GM19025 (cell line): Measurements from ENCODE around the gene PSMB7.
"Not testable (repeated sequence)": the region's sequence is repeated elsewhere in the genome, so short reads cannot be mapped to it uniquely, and the experiment has no call there.

Source experiments
- ATAC-seq: cut with Tn5 transposase; IDR thresholded peaks from one replicate; pipeline ENCODE4 v1.9.1; 2021; ENCODE audit warnings: mild to moderate bottlenecking, low read depth, moderate library complexity; ENCODE audit not compliant: unreplicated experiment

Gene PSMB7

GRCh38 chr9:124444166-124444565 lies 28.9 kb upstream of the PSMB7 start:
- ATAC-seq: no peak

GRCh38 chr9:124443625-124444024 lies 28.4 kb upstream of the PSMB7 start:
- no peak for ATAC-seq

- no peak for ATAC-seq
Observed at GRCh38 chr9:124442826-124443225, 27.6 kb upstream of the PSMB7 start.

- no peak for ATAC-seq
Observed at GRCh38 chr9:124442379-124442778, 27.1 kb upstream of the PSMB7 start.

- ATAC-seq: no peak
Observed at GRCh38 chr9:124441291-124441690, 26.0 kb upstream of the PSMB7 start.

GRCh38 chr9:124440786-124441185 lies 25.5 kb upstream of the PSMB7 start:
- ATAC-seq: no peak

- ATAC-seq: no peak
Observed at GRCh38 chr9:124439686-124440243, 24.5 kb upstream of the PSMB7 start.

GRCh38 chr9:124439086-124439485 lies 23.8 kb upstream of the PSMB7 start:
- ATAC-seq: no peak

- no peak for ATAC-seq
Observed at GRCh38 chr9:124438091-124438490, 22.8 kb upstream of the PSMB7 start.

GRCh38 chr9:124437086-124437485 lies 21.8 kb upstream of the PSMB7 start:
- ATAC-seq: no peak

- no peak for ATAC-seq
Observed at GRCh38 chr9:124436320-124436719, 21.1 kb upstream of the PSMB7 start.

GRCh38 chr9:124429530-124429867 lies 14.3 kb upstream of the PSMB7 start:
- ATAC-seq: no peak

- no peak for ATAC-seq
Observed at GRCh38 chr9:124428751-124429529, 13.7 kb upstream of the PSMB7 start.

- ATAC-seq: no peak
Observed at GRCh38 chr9:124427281-124427680, 12.0 kb upstream of the PSMB7 start.

- ATAC-seq: no peak
Observed at GRCh38 chr9:124426361-124426760, 11.1 kb upstream of the PSMB7 start.

GRCh38 chr9:124425733-124426132 lies 10.5 kb upstream of the PSMB7 start:
- not testable (repeated sequence) for ATAC-seq

- no peak for ATAC-seq
Observed at GRCh38 chr9:124423591-124423990, 8.3 kb upstream of the PSMB7 start.

- ATAC-seq: no peak
Observed at GRCh38 chr9:124423155-124423554, 7.9 kb upstream of the PSMB7 start.

GRCh38 chr9:124420991-124421543 lies 5.8 kb upstream of the PSMB7 start:
- no peak for ATAC-seq

GRCh38 chr9:124419832-124420489 lies 4.7 kb upstream of the PSMB7 start:
- ATAC-seq: no peak

- no peak for ATAC-seq
Observed at GRCh38 chr9:124415852-124416484, 726 bp upstream of the PSMB7 start.
